ENCODE measurements around the gene TRIM40. TPM values are rescaled to one million over a fixed set of nuclear protein-coding genes. Genes with fewer than 3 reads are reported as not detected.

TRIM40 gene
- total and polyA plus RNA-seq, 8 donors, result 0.09 to 0.16 (median 0.14) TPM; not detected in 4

- no peak for ATAC-seq
- peaks cover 0 to 47% of the 10 kb centered on the region in 2 donors for H3K36me3 ChIP-seq
- no peaks in the 10 kb centered on the region for H3K4me1 ChIP-seq
- H3K27ac ChIP-seq, result no peak overlapping the region
- H3K9me3 ChIP-seq, result peaks cover 0 to 3% of the 10 kb centered on the region in 2 donors
- DNase-seq, result no peak
- no peak for TF ChIP-seq CTCF (IDR thresholded peaks at IDR 0.05)
- no peak overlapping the region for H3K4me3 ChIP-seq
- intact Hi-C loops (cut with DNase I), result no loop called here
- peaks cover 3% of the 10 kb centered on the region in 2 donors for H3K27me3 ChIP-seq
Measured at GRCh38 chr6:30184417-30185031, 48.6 kb downstream of the TRIM40 start.

GRCh38 chr6:30185846-30186484, 50.0 kb downstream of the TRIM40 start:
- intact Hi-C loops (cut with DNase I), result no loop called here
- peaks cover 0 to 62% of the 10 kb centered on the region in 2 donors for H3K36me3 ChIP-seq
- no peak overlapping the region for H3K4me3 ChIP-seq
- H3K9me3 ChIP-seq, result no peaks in the 10 kb centered on the region
- no peak for DNase-seq
- no peak for TF ChIP-seq CTCF (IDR thresholded peaks at IDR 0.05)
- no peak for ATAC-seq
- H3K27ac ChIP-seq, result no peak overlapping the region
- H3K27me3 ChIP-seq, result no peaks in the 10 kb centered on the region
- no peaks in the 10 kb centered on the region for H3K4me1 ChIP-seq

- H3K4me1 ChIP-seq, result no peaks in the 10 kb centered on the region
- DNase-seq (no peak), ATAC-seq (no peak)
- no peak overlapping the region for H3K4me3 ChIP-seq
- H3K9me3 ChIP-seq, result no peaks in the 10 kb centered on the region
- TF ChIP-seq CTCF (IDR thresholded peaks at IDR 0.05), result no peak
- intact Hi-C loops (cut with DNase I), result no loop called here
- H3K27ac ChIP-seq, result no peak overlapping the region
- peaks cover 0 to 84% of the 10 kb centered on the region in 2 donors for H3K36me3 ChIP-seq
- H3K27me3 ChIP-seq, result no peaks in the 10 kb centered on the region
Measured at GRCh38 chr6:30188541-30188940, 52.6 kb downstream of the TRIM40 start.

GRCh38 chr6:30192076-30192475, 56.1 kb downstream of the TRIM40 start:
- no peak for DNase-seq
- Histone ChIP-seq H3K9me3 (no peaks in the 10 kb centered on the region), H3K4me3 (no peak overlapping the region), H3K4me1 (no peaks in the 10 kb centered on the region), H3K36me3 (peaks cover 0 to 93% of the 10 kb centered on the region in 2 donors), H3K27me3 (no peaks in the 10 kb centered on the region), H3K27ac (no peak overlapping the region)
- no peak for TF ChIP-seq CTCF (IDR thresholded peaks at IDR 0.05)
- ATAC-seq, result no peak
- intact Hi-C loops (cut with DNase I), result no loop called here

- intact Hi-C loops (cut with DNase I), result no loop called here
Measured at GRCh38 chr6:30194797-30195690, 59.1 kb downstream of the TRIM40 start.

More at GRCh38 chr6:30194797-30195690, 59.1 kb downstream of the TRIM40 start:
- ATAC-seq (no peak), DNase-seq (no peak)
- no peak overlapping the region for H3K27ac ChIP-seq
- peaks cover 0 to 95% of the 10 kb centered on the region in 2 donors for H3K36me3 ChIP-seq
- H3K4me3 ChIP-seq, result no peak overlapping the region
- no peak for TF ChIP-seq CTCF (IDR thresholded peaks at IDR 0.05)
- H3K4me1 ChIP-seq, result peaks cover 0 to under 1% of the 10 kb centered on the region in 2 donors
- no peaks in the 10 kb centered on the region for H3K9me3 ChIP-seq
- H3K27me3 ChIP-seq, result no peaks in the 10 kb centered on the region
